BE2C (cell line): ENCODE measurements around the gene ZNF346.
"Not testable (repeated sequence)": the region's sequence is repeated elsewhere in the genome, so short reads cannot be mapped to it uniquely, and the experiment has no call there.

Experiments used
- DNase-seq: peaks from one replicate; pipeline ENCODE4 v3.0.0-alpha.2; 2020
- H3K27me3 ChIP-seq: fragments of 250-450 bp; sonication (Bioruptor Pico); 2 replicates; pipeline ENCODE4 v1.5.1; 2020; ENCODE audit warnings: mild to moderate bottlenecking
- H3K36me3 ChIP-seq: fragments of 250-450 bp; sonication (Bioruptor Pico); 2 replicates; pipeline ENCODE4 v1.5.1; 2020; ENCODE audit warnings: mild to moderate bottlenecking
- H3K4me1 ChIP-seq: fragments of 250-450 bp; sonication (Bioruptor Pico); 2 replicates; pipeline ENCODE4 v1.5.1; 2020
- H3K4me3 ChIP-seq: 2 replicates; pipeline ENCODE4 v1.5.1; 2011; ENCODE audit warnings: low read depth, low read length
- H3K9me3 ChIP-seq: fragments of 250-450 bp; sonication (Bioruptor Pico); 2 replicates; pipeline ENCODE4 v1.5.1; 2020
- CTCF ChIP-seq: IDR thresholded peaks from 2 replicates; pipeline ENCODE4 v1.5.1; 2012; ENCODE audit warnings: mild to moderate bottlenecking, low read depth, low read length

ZNF346 gene

GRCh38 chr5:176986280-176986679 lies 36.2 kb upstream of the ZNF346 start:
- no peaks in the 10 kb centered on the region for H3K4me1 ChIP-seq
- H3K36me3 ChIP-seq: peaks cover 17% of the 10 kb centered on the region
- H3K9me3 ChIP-seq: no peaks in the 10 kb centered on the region
- no peak overlapping the region for H3K4me3 ChIP-seq
- DNase-seq: no peak
- TF ChIP-seq CTCF: no peak
- no peaks in the 10 kb centered on the region for H3K27me3 ChIP-seq

- H3K4me3 ChIP-seq: no peak overlapping the region
- no peak for DNase-seq
- no peaks in the 10 kb centered on the region for H3K27me3 ChIP-seq
- no peaks in the 10 kb centered on the region for H3K4me1 ChIP-seq
- TF ChIP-seq CTCF: no peak
- no peaks in the 10 kb centered on the region for H3K9me3 ChIP-seq
- H3K36me3 ChIP-seq: peaks cover 10% of the 10 kb centered on the region
Measured at GRCh38 chr5:176987583-176987982, 34.9 kb upstream of the ZNF346 start.

- not testable (repeated sequence) for H3K4me1 ChIP-seq, H3K36me3 ChIP-seq, H3K4me3 ChIP-seq, H3K9me3 ChIP-seq, H3K27me3 ChIP-seq, DNase-seq
Measured at GRCh38 chr5:176993081-176993480, 29.4 kb upstream of the ZNF346 start.

GRCh38 chr5:176994460-176995121 lies 27.9 kb upstream of the ZNF346 start:
- Histone ChIP-seq H3K4me1 (peaks cover 5% of the 10 kb centered on the region; the same call in 1 of the 2 replicates), H3K9me3 (no peaks in the 10 kb centered on the region)
- peak; percentile 35 for DNase-seq

GRCh38 chr5:176995122-176995490 lies 27.4 kb upstream of the ZNF346 start:
- Histone ChIP-seq H3K9me3 (no peaks in the 10 kb centered on the region), H3K36me3 (peaks cover 6% of the 10 kb centered on the region; the same call in 1 of the 2 replicates), H3K4me1 (peaks cover 5% of the 10 kb centered on the region; the same call in 1 of the 2 replicates), H3K4me3 (no peak overlapping the region), H3K27me3 (no peaks in the 10 kb centered on the region)
- no peak for TF ChIP-seq CTCF
- no peak for DNase-seq

More at GRCh38 chr5:176994460-176995121, 27.9 kb upstream of the ZNF346 start:
- Histone ChIP-seq H3K4me3 (no peak overlapping the region), H3K27me3 (no peaks in the 10 kb centered on the region), H3K36me3 (0 out of 2 replicates have a peak, but pooled peaks cover under 1% of the 10 kb centered on the region)
- TF ChIP-seq CTCF: no peak

GRCh38 chr5:176995896-176996767 lies 26.4 kb upstream of the ZNF346 start:
- Histone ChIP-seq H3K9me3 (no peaks in the 10 kb centered on the region), H3K4me1 (peaks cover 5% of the 10 kb centered on the region; the same call in 1 of the 2 replicates), H3K36me3 (peaks cover 7% of the 10 kb centered on the region; the same call in 1 of the 2 replicates), H3K4me3 (no peak overlapping the region), H3K27me3 (no peaks in the 10 kb centered on the region)
- no peak for TF ChIP-seq CTCF
- DNase-seq: no peak
